ENCODE results near the gene PEX11G. TPM values are rescaled to one million over a fixed set of nuclear protein-coding genes. Genes with fewer than 3 reads are reported as not detected.
"Not testable (repeated sequence)": the region's sequence is repeated elsewhere in the genome, so short reads cannot be mapped to it uniquely, and the experiment has no call there.

PEX11G gene
- total RNA-seq, 2 experiments from 2014 or later: 0.67 to 1.3 TPM

GRCh38 chr19:7449391-7450070 is 39.3 kb downstream of the PEX11G start:
- POLR2A ChIA-PET, CTCF ChIA-PET: not testable (repeated sequence)

GRCh38 chr19:7447648-7448047 is 41.2 kb downstream of the PEX11G start:
- ChIA-PET POLR2A (no interaction called here), CTCF (no interaction called here)

GRCh38 chr19:7445104-7445503 is 43.7 kb downstream of the PEX11G start:
- CTCF ChIA-PET: no interaction called here
- POLR2A ChIA-PET: no interaction called here

GRCh38 chr19:7444042-7444441 is 44.8 kb downstream of the PEX11G start:
- POLR2A ChIA-PET: no interaction called here
- CTCF ChIA-PET: no interaction called here

GRCh38 chr19:7442423-7442822 is 46.4 kb downstream of the PEX11G start:
- ChIA-PET POLR2A (no interaction called here), CTCF (interaction anchor here (0.7 kb wide), 1 partner anchor 15 kb away, joined by 3 read pairs; no protein-coding TSS in a partner anchor)

- ChIA-PET POLR2A (no interaction called here), CTCF (no interaction called here)
Measured at GRCh38 chr19:7441468-7442146, 47.2 kb downstream of the PEX11G start.

GRCh38 chr19:7440188-7440975 is 48.5 kb downstream of the PEX11G start:
- ChIA-PET POLR2A (no interaction called here), CTCF (no interaction called here)

- CTCF ChIA-PET: no interaction called here
Measured at GRCh38 chr19:7435586-7435985, 53.2 kb downstream of the PEX11G start.

GRCh38 chr19:7434391-7434790 is 54.4 kb downstream of the PEX11G start:
- ChIA-PET CTCF (no interaction called here), POLR2A (no interaction called here)

More at GRCh38 chr19:7435586-7435985, 53.2 kb downstream of the PEX11G start:
- POLR2A ChIA-PET: interaction anchor here (0.6 kb wide), 1 partner anchor 46 kb away, joined by 3 read pairs; no protein-coding TSS in a partner anchor

GRCh38 chr19:7433456-7433855 is 55.4 kb downstream of the PEX11G start:
- POLR2A ChIA-PET: not testable (repeated sequence)
- CTCF ChIA-PET: interaction anchor here (0.6 kb wide), 1 partner anchor 36 kb away, joined by 3 read pairs; no protein-coding TSS in a partner anchor

- ChIA-PET POLR2A (no interaction called here), CTCF (interaction anchor here (0.9 kb wide), 1 partner anchor 139 kb away, joined by 5 read pairs; no protein-coding TSS in a partner anchor)
Measured at GRCh38 chr19:7429638-7430282, 59.1 kb downstream of the PEX11G start.

- CTCF ChIA-PET: interaction anchor here (1.3 kb wide), 1 partner anchor 75 kb away, joined by 3 read pairs; no protein-coding TSS in a partner anchor
- POLR2A ChIA-PET: no interaction called here
Measured at GRCh38 chr19:7428651-7429113, 60.2 kb downstream of the PEX11G start.

GRCh38 chr19:7427944-7428343 is 60.9 kb downstream of the PEX11G start:
- CTCF ChIA-PET: interaction anchor here (0.6 to 1.4 kb wide), 6 partner anchors 9 to 74 kb away, joined by 3 to 4 read pairs (median 3); no protein-coding TSS in a partner anchor
- POLR2A ChIA-PET: interaction anchor here (0.6 kb wide), 1 partner anchor 1228 kb away, joined by 4 read pairs; no protein-coding TSS in a partner anchor

GRCh38 chr19:7426986-7427385 is 61.8 kb downstream of the PEX11G start:
- POLR2A ChIA-PET: interaction anchor here (0.6 to 1.1 kb wide), 2 partner anchors 29 to 32 kb away, joined by 3 to 8 read pairs; no protein-coding TSS in a partner anchor

More at GRCh38 chr19:7426986-7427385, 61.8 kb downstream of the PEX11G start:
- CTCF ChIA-PET: interaction anchor here (1.0 to 1.5 kb wide), 3 partner anchors 12 to 40 kb away, joined by 3 to 4 read pairs (median 4); no protein-coding TSS in a partner anchor

Other genes starting within 250 kb of the PEX11G start
- gene INSR, start 194.6 kb downstream of the PEX11G start, total RNA-seq: 1 to 10 TPM in 1 of 2 experiments, under 1 TPM in 1; 0.99 to 2.0 TPM
- 10 to 100 TPM; 42.6 to 44.3 TPM for gene ARHGEF18, start 140.1 kb downstream of the PEX11G start, total RNA-seq
- gene ZNF358, start 27.1 kb upstream of the PEX11G start, total RNA-seq: 1 to 10 TPM; 8.9 to 9.0 TPM
- gene MCOLN1, start 33.6 kb upstream of the PEX11G start, total RNA-seq: 10 to 100 TPM; 17.7 to 18.8 TPM
- 100 to 1,000 TPM; 114 to 115 TPM for gene PNPLA6, start 46.7 kb upstream of the PEX11G start, total RNA-seq
- under 1 TPM; 0.34 to 0.69 TPM for gene CAMSAP3, start 106.8 kb upstream of the PEX11G start, total RNA-seq
- 10 to 100 TPM; 42.3 to 44.8 TPM for gene XAB2, start 140.5 kb upstream of the PEX11G start, total RNA-seq
- 100 to 1,000 TPM in 1 of 2 experiments, 10 to 100 TPM in 1; 99.2 to 100 TPM for gene PET100, start 140.8 kb upstream of the PEX11G start, total RNA-seq
- not detected for gene PCP2, start 144.7 kb upstream of the PEX11G start, total RNA-seq
- gene STXBP2, start 148.1 kb upstream of the PEX11G start, total RNA-seq: 10 to 100 TPM; 69.2 to 73.5 TPM
- gene RETN, start 180.0 kb upstream of the PEX11G start, total RNA-seq: not detected
- not detected for gene MCEMP1, start 188.1 kb upstream of the PEX11G start, total RNA-seq
- 10 to 100 TPM; 71.1 to 73.2 TPM for gene TRAPPC5, start 191.8 kb upstream of the PEX11G start, total RNA-seq
- gene FCER2, start 213.1 kb upstream of the PEX11G start, total RNA-seq: 1 to 10 TPM; 1.8 to 2.5 TPM
- gene CLEC4G, start 243.1 kb upstream of the PEX11G start, total RNA-seq: not detected